Right lobe of liver (tissue), 4 donors: Measurements from ENCODE around the gene MRGPRD.

Experiments used
- CTCF ChIP-seq, 4 donors: fragments of 200-600 bp in 3 of 4; fragments of 450-650 bp in 1 of 4; IDR thresholded peaks; one replicate each; pipeline versions ENCODE4 v1.5.1 to v1.8.0; 2016 to 2022; ENCODE audit warnings: antibody characterized with exemption in 4 of 4, mild to moderate bottlenecking in 2 of 4
- POLR2A ChIP-seq: fragments of 450-650 bp; IDR thresholded peaks from one replicate; pipeline ENCODE4 v1.6.1; 2017; ENCODE audit warnings: antibody characterized with exemption, mild to moderate bottlenecking
- donor health status: DM: no; HTN: no; CAD: no.
- donor health status: DM: no; HTN: no; CAD: no.
- donor health status: DM: no; HTN: yes; CAD: no.

DNA sequence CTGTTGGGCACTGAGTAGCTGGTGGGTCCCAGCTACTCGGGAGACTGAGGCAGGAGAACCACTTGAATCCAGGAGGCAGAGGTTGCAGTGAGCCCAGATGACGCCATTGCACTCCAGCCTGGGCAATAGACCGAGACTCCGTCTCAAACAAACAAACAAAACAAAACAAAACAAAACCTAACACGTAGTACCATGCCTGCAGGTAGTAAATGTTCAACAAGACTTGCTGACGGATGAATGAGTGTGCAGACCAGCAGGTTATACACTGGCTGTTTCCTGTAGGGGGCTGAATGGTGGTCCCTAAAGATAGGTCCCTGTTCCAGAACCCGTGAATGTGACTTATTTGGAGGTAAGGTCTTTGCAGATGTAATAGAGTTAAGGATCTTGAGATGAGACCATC is 12.8 kb upstream of the MRGPRD start:
- no peak for TF ChIP-seq CTCF (IDR thresholded peaks at IDR 0.05)
- TF ChIP-seq POLR2A: no peak
